ENCODE data around the gene KCNA4.

GRCh38 chr11:30000986-30001750 lies 15.7 kb downstream of the KCNA4 start:
- no peak for TF ChIP-seq CTCF (conservative IDR thresholded peaks at IDR 0.05 in 1 of 2, IDR thresholded peaks at IDR 0.05 in 1 of 2; ENCODE audit: low read depth in 1 of 2, low read length in 2 of 2)
- TF ChIP-seq EZH2 (IDR thresholded peaks at IDR 0.05; ENCODE audit: low read length, missing control alignments), result no peak
